ENCODE results near the gene MED13.
A peak's percentile ranks its signal among the peaks of the same experiment; 100 is the strongest.
"Not testable (repeated sequence)": the region's sequence is repeated elsewhere in the genome, so short reads cannot be mapped to it uniquely, and the experiment has no call there.

Gene MED13

DNA sequence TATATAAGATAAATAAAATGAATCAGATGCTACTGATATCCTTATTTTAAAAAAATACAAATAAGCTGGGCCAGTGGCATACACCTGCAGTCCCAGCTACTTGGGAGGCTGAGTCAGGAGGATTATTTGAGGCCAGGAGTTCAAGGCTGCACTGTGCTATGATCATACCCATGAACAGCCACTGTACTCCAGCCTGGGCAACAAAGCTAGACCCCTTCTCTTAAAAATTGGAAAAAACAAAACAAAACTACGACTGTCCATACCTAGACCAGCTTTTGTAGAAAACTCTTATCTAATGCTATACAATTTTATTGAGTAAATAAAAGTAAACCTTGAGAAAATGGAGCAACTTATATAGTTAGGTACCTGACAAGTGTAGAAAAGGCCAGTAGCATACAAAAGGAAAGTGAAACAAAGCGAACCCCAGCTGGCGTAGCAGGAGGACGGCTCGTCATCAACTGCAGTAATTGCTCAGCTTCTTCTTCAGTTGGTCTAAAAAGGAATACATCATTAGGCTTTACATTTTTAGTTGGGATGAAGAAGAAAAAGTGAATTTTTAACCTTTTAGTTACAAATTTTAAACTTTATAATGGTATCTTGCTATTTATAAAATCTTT lies 160.9 kb downstream of the MED13 start:
- DNase-seq = peak; percentile 58

DNA sequence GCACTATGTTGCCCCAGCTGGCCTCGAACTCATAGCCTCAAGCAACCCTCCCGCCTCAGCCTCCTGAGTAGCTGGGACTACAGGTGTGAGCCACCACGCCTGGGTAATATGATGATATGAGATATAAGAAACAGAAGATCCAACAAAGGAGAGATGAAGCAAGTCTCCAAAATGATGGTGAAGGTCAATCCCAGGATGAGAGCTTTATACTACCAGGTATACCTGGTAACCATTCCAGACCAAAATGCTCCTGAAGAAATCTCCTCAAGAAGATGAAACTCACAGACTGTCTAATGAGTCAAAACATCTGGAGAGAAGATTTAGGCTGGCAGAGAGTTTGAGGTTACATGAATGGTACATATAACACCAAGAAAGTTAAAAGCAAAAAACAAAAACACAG lies 161.8 kb downstream of the MED13 start:
- no peak for DNase-seq

DNA sequence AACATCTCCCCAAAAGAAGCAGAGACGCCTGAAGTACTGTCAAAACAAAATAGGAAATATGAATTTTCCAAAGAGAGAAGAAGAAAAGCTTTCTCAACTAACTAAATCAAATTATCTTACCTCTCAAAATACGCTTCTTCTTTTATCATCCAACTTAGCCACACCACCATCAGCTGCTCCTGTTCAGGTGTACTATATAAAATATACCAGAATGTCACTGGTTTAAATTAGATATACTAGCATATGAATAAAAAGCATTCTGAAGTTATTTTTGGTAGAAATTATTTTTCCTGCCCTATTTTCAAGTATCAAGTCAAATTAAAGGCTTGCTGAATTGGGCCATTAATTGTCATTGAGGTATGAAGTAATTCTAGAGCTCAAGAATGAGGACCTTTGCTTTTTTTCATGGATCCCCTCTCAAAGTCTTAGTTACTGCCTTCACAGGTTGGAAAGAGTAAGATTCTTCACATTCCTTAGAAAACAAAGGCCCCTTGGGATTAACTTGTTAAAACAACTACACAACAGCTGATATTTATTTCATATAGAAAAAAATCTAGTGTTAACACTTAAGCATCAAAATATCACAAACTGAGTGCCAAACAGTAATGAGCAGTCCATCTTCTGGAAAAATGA lies 167.4 kb downstream of the MED13 start:
- DNase-seq = no peak

DNA sequence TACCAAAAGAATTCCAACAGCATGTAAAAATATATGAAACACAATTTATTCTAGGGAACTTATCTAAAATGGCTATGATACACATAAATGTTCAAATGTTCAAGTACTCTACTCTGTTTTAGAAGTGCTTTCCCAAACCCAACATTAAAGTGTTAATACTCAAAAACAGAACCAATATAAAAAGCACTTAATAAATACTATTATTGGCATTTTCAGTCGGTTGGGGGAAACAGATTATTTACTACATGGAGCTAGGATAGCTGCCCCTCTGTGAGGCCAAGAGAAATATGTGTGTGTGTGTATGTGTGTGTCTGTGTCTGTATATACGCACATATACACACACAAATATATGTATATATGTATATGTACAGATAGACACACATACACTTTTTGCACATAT lies 169.7 kb downstream of the MED13 start:
- no peak for DNase-seq

DNA sequence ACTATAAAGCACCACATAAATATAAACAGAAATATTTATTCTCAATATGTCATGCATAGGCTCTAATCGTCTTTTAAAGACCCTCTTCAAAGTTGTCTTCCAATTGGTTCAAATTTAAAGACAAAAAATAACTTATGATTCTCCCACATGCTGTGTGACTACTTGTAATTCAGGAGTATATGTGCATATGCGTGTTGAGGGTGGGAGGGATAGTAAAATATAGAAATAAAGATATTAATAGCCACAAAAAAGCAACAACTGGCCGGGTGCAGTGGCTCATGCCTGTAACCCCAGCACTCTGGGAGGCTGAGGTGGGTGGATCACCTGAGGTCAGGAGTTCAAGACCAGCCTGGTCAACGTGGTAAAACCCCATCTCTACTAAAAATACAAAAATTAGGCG lies 170.8 kb downstream of the MED13 start:
- DNase-seq = not testable (repeated sequence)
